Vagina (tissue), 2 donors: ENCODE results near the gene OTOS. TPM values are rescaled to one million over a fixed set of nuclear protein-coding genes. Genes with fewer than 3 reads are reported as not detected.

Experiments
- DNase-seq, 2 donors: peaks; one replicate each; pipeline ENCODE4 v3.0.0-alpha.2; 2017; ENCODE audit errors: extremely low spot score in 2 of 2
- H3K27ac ChIP-seq: fragments of 200-600 bp; sonication (generic); one replicate; pipeline ENCODE4 v1.5.1; 2019
- H3K27me3 ChIP-seq: fragments of 200-600 bp; sonication (generic); one replicate; pipeline ENCODE4 v1.5.1; 2019
- H3K36me3 ChIP-seq, 2 donors: fragments of 200-600 bp; sonication (generic); one replicate each; pipeline ENCODE4 v1.5.1; 2017 to 2019
- H3K4me1 ChIP-seq: fragments of 200-600 bp; sonication (generic); one replicate; pipeline ENCODE4 v1.5.1; 2019
- H3K4me3 ChIP-seq, 2 donors: fragments of 200-600 bp; sonication (generic); 1 replicate in 1 of 2; 2 replicates in 1 of 2; pipeline ENCODE4 v1.5.1; 2016 to 2019
- H3K9me3 ChIP-seq: fragments of 200-600 bp; sonication (generic); one replicate; pipeline ENCODE4 v1.5.1; 2019
- CTCF ChIP-seq, 3 experiments: fragments of 450-650 bp in 2 of 3; fragments of 200-600 bp in 1 of 3; sonication (generic) in 1 of 3; IDR thresholded peaks; one replicate each; pipeline ENCODE4 v1.5.1; 2017 to 2019; ENCODE audit warnings: antibody characterized with exemption in 3 of 3, mild to moderate bottlenecking in 2 of 3, moderate library complexity in 2 of 3
- POLR2A ChIP-seq, 2 donors: fragments of 450-650 bp; IDR thresholded peaks; one replicate each; pipeline ENCODE4 v1.6.1; 2017; ENCODE audit warnings: antibody characterized with exemption in 2 of 2, mild to moderate bottlenecking in 2 of 2, moderate library complexity in 2 of 2
- POLR2AphosphoS5 ChIP-seq, 2 donors: sonication (generic); formaldehyde crosslinking; IDR thresholded peaks; one replicate each; pipeline ENCODE4 v1.9.0; 2017; ENCODE audit warnings: antibody characterized with exemption in 2 of 2, mild to moderate bottlenecking in 2 of 2, low read depth in 1 of 2; ENCODE audit not compliant: insufficient read depth in 1 of 2
- intact Hi-C: fragments of 100-400 bp; cut with DNase I; formaldehyde crosslinking; loops from one replicate; pipeline ENCODE4 v1.15.1; 2023
- total RNA-seq: library from RNA; depleted of rRNA; stranded (reverse); fragments of >200 nt; gene quantifications from one replicate; pipeline ENCODE4 v1.2.3, GENCODE V29; 2016

The OTOS gene
- total RNA-seq, 1 donor from 2014 or later: not detected

GRCh38 chr2:240129311-240129710, 11.1 kb downstream of the OTOS start:
- peaks cover 0 to 51% of the 10 kb centered on the region in 2 donors for H3K36me3 ChIP-seq
- no peak overlapping the region for H3K27ac ChIP-seq
- intact Hi-C loops: no loop called here
- DNase-seq: no peak
- no peak overlapping the region for H3K4me3 ChIP-seq
- no peaks in the 10 kb centered on the region for H3K27me3 ChIP-seq
- H3K9me3 ChIP-seq: no peaks in the 10 kb centered on the region
- TF ChIP-seq POLR2AphosphoS5 (IDR thresholded peaks at IDR 0.05; ENCODE audit: insufficient read depth in 1 of 2, low read depth in 1 of 2) (no peak), CTCF (IDR thresholded peaks at IDR 0.05) (no peak), POLR2A (IDR thresholded peaks at IDR 0.05) (no peak)
- H3K4me1 ChIP-seq: peaks cover 2% of the 10 kb centered on the region

GRCh38 chr2:240128608-240129145, 11.8 kb downstream of the OTOS start:
- Histone ChIP-seq H3K4me3 (no peak overlapping the region), H3K27ac (no peak overlapping the region), H3K4me1 (no peaks in the 10 kb centered on the region), H3K27me3 (no peaks in the 10 kb centered on the region), H3K36me3 (peaks cover 0 to 51% of the 10 kb centered on the region in 2 donors), H3K9me3 (no peaks in the 10 kb centered on the region)
- no peak for TF ChIP-seq POLR2A (IDR thresholded peaks at IDR 0.05)
- TF ChIP-seq CTCF (IDR thresholded peaks at IDR 0.05): no peak
- TF ChIP-seq POLR2AphosphoS5 (IDR thresholded peaks at IDR 0.05; ENCODE audit: insufficient read depth in 1 of 2, low read depth in 1 of 2): no peak
- intact Hi-C loops: no loop called here
- DNase-seq: no peak

- intact Hi-C loops: no loop called here
- H3K36me3 ChIP-seq: peaks cover 0 to 46% of the 10 kb centered on the region in 2 donors
- no peak overlapping the region for H3K27ac ChIP-seq
- H3K4me1 ChIP-seq: no peaks in the 10 kb centered on the region
- no peaks in the 10 kb centered on the region for H3K9me3 ChIP-seq
- no peak for TF ChIP-seq POLR2AphosphoS5 (IDR thresholded peaks at IDR 0.05; ENCODE audit: insufficient read depth in 1 of 2, low read depth in 1 of 2)
- no peak for TF ChIP-seq POLR2A (IDR thresholded peaks at IDR 0.05)
- TF ChIP-seq CTCF (IDR thresholded peaks at IDR 0.05): no peak
- DNase-seq: no peak
- H3K4me3 ChIP-seq: no peak overlapping the region
- H3K27me3 ChIP-seq: no peaks in the 10 kb centered on the region
These were observed 12.4 kb downstream of the OTOS start for GRCh38 chr2:240127911-240128607.

- H3K4me1 ChIP-seq: no peaks in the 10 kb centered on the region
- H3K9me3 ChIP-seq: no peaks in the 10 kb centered on the region
- H3K27ac ChIP-seq: no peak overlapping the region
- H3K4me3 ChIP-seq: no peak overlapping the region
- H3K27me3 ChIP-seq: no peaks in the 10 kb centered on the region
- intact Hi-C loops: no loop called here
- TF ChIP-seq CTCF (IDR thresholded peaks at IDR 0.05) (no peak), POLR2AphosphoS5 (IDR thresholded peaks at IDR 0.05; ENCODE audit: insufficient read depth in 1 of 2, low read depth in 1 of 2) (no peak), POLR2A (IDR thresholded peaks at IDR 0.05) (no peak)
- no peak for DNase-seq
- peaks cover 0 to 38% of the 10 kb centered on the region in 2 donors for H3K36me3 ChIP-seq
These were observed 13.2 kb downstream of the OTOS start for GRCh38 chr2:240127191-240127750.

GRCh38 chr2:240126731-240127130, 13.7 kb downstream of the OTOS start:
- Histone ChIP-seq H3K4me1 (no peaks in the 10 kb centered on the region), H3K9me3 (no peaks in the 10 kb centered on the region), H3K27ac (no peak overlapping the region), H3K4me3 (no peak overlapping the region), H3K36me3 (peaks cover 0 to 33% of the 10 kb centered on the region in 2 donors), H3K27me3 (no peaks in the 10 kb centered on the region)
- intact Hi-C loops: no loop called here
- no peak for TF ChIP-seq POLR2AphosphoS5 (IDR thresholded peaks at IDR 0.05; ENCODE audit: insufficient read depth in 1 of 2, low read depth in 1 of 2)
- TF ChIP-seq POLR2A (IDR thresholded peaks at IDR 0.05): no peak
- no peak for TF ChIP-seq CTCF (IDR thresholded peaks at IDR 0.05)
- no peak for DNase-seq
